ENCODE measurements around the gene NEAT1. TPM values are rescaled to one million over a fixed set of nuclear protein-coding genes. Genes with fewer than 3 reads are reported as not detected.
A peak's percentile ranks its signal among the peaks of the same experiment; 100 is the strongest.

Gene NEAT1
- total and polyA plus RNA-seq, 2 of the 8 experiments (the other 6 are each of a cell fraction or from before 2014, with no cell fraction given) = 2.4 to 10.7 TPM

- H3K14ac ChIP-seq (ENCODE audit: insufficient read length) = no peak overlapping the region
- peak overlapping the region; percentile 84; the same call in 1 of the 2 replicates for H2BK15ac ChIP-seq (ENCODE audit: low read length)
- peak overlapping the region; percentile 78 for H4K5ac ChIP-seq (ENCODE audit: insufficient read length, low read depth, low read length)
- POLR2A ChIA-PET (ENCODE audit: partially characterized antibody) = interaction anchor here (0.6 to 26.0 kb wide), 21 partner anchors 8 to 229 kb away, joined by 3 to 1447 read pairs (median 5); partner anchors contain the start of genes MALAT1, NEAT1 and SCYL1
- WGBS, 2 experiments (ENCODE audit: extremely low coverage in 1 of 2, insufficient coverage in 1 of 2, insufficient read length in 1 of 2, insufficient replicate concordance in 2 of 2, low coverage in 1 of 2, low lambda C conversion rate in 2 of 2, missing lambda C conversion rate in 1 of 2) = 14% methylated on average over 32 of the region's 60 CpGs; no CpG with 5 or more reads in 1 of the 2 experiments
- H3K27ac ChIP-seq (ENCODE audit: low read depth, low read length) = peak overlapping the region; percentile 90
- peak overlapping the region; percentile 97; the same call in 1 of the 2 replicates for H2BK12ac ChIP-seq (ENCODE audit: low read depth, low read length)
- DNase-seq (ENCODE audit: low read depth in 1 of 2, low spot score in 2 of 2) (peak in 1 of 2 experiments; percentile 91), FAIRE-seq (no peak)
- H3K9ac ChIP-seq (replicated peaks in 1 of 4; ENCODE audit: extremely low read depth in 1 of 4, low read depth in 3 of 4, low read length in 3 of 4) = peak overlapping the region; percentile 77 to 91 (median 82)
- H3K18ac ChIP-seq (ENCODE audit: extremely low read depth, low read length) = peak overlapping the region; percentile 95
- H3K27me3 ChIP-seq (replicated peaks in 1 of 4; ENCODE audit: control insufficient read depth in 3 of 4, extremely low read depth in 1 of 4, insufficient read depth in 3 of 4, low read length in 3 of 4) = no peaks in the 10 kb centered on the region
- H2AK5ac ChIP-seq (ENCODE audit: low read depth, low read length) = peak overlapping the region; percentile 98
- H3K79me2 ChIP-seq (ENCODE audit: control insufficient read depth in 1 of 2, insufficient read depth in 2 of 2, low read length in 2 of 2) = 0 out of 4 replicates have a peak, but pooled peaks cover 0 to 7% of the 10 kb centered on the region in 2 experiments
- H3K36me3 ChIP-seq (ENCODE audit: control insufficient read depth in 2 of 4, insufficient read depth in 4 of 4, low read length in 3 of 4) = no peaks in the 10 kb centered on the region
- peak overlapping the region; percentile 11; the same call in 1 of the 2 replicates for H2AFZ ChIP-seq (ENCODE audit: low read length)
- H4K91ac ChIP-seq (replicated peaks; ENCODE audit: insufficient read length, low read length) = peak overlapping the region; percentile 97
- H2BK20ac ChIP-seq (ENCODE audit: low read length) = 0 out of 2 replicates have a peak overlapping the region, but pooled peaks have one; percentile 56
- no peak overlapping the region for H2BK120ac ChIP-seq (replicated peaks; ENCODE audit: low read depth, low read length)
- H3K9me3 ChIP-seq (ENCODE audit: insufficient read depth in 2 of 2, low read depth in 1 of 2, low read length in 1 of 2) = no peaks in the 10 kb centered on the region
- CTCF ChIA-PET (ENCODE audit: partially characterized antibody) = interaction anchor here (0.5 to 26.0 kb wide), 13 partner anchors 7 to 140 kb away, joined by 3 to 809 read pairs (median 5); partner anchors contain the start of genes MALAT1 and NEAT1
- H3K79me1 ChIP-seq (ENCODE audit: low read depth, low read length) = peaks cover 3% of the 10 kb centered on the region; the same call in 1 of the 2 replicates
- peak overlapping the region; percentile 84 to 88 for H3K4me2 ChIP-seq (ENCODE audit: insufficient read depth in 1 of 2, low read depth in 2 of 2, low read length in 2 of 2)
- no peak overlapping the region for H3K23ac ChIP-seq (ENCODE audit: insufficient read length)
- H4K8ac ChIP-seq (ENCODE audit: extremely low read depth, insufficient read depth, low read length) = peak overlapping the region; percentile 97
- peak overlapping the region; percentile 80 for H3K4ac ChIP-seq (replicated peaks; ENCODE audit: insufficient read length, low read depth, low read length)
- no peaks in the 10 kb centered on the region for H4K20me1 ChIP-seq (replicated peaks in 1 of 2; ENCODE audit: control insufficient read depth in 1 of 2, insufficient read depth in 2 of 2, low read length in 2 of 2)
- H2BK5ac ChIP-seq (ENCODE audit: low read depth, low read length) = peak overlapping the region; percentile 95
- peak overlapping the region; percentile 88 for H3K56ac ChIP-seq (replicated peaks; ENCODE audit: insufficient read length, low read depth, low read length)
- peak overlapping the region; percentile 60 to 86 (median 74) for H3K4me3 ChIP-seq (ENCODE audit: extremely low read depth in 1 of 4, insufficient read depth in 2 of 4, low read depth in 3 of 4, low read length in 4 of 4)
- H3K4me1 ChIP-seq (replicated peaks in 1 of 4; ENCODE audit: control insufficient read depth in 3 of 4, insufficient read depth in 4 of 4, low read length in 3 of 4) = peaks cover 0 to 20% (median 16%) of the 10 kb centered on the region in 4 experiments; a peak in 5 of 7 replicates
- peaks cover 9% of the 10 kb centered on the region for H3K23me2 ChIP-seq (ENCODE audit: low read depth, low read length)
- TF ChIP-seq POLR2AphosphoS5 (IDR thresholded peaks at IDR 0.05; ENCODE audit: low read depth, low read length) = peak; percentile 87
- TF ChIP-seq YY1 (IDR thresholded peaks at IDR 0.05; ENCODE audit: low read depth, low read length) = no peak
- TF ChIP-seq RBBP5 (IDR thresholded peaks at IDR 0.05; ENCODE audit: borderline replicate concordance, low read depth, low read length) = peak; percentile 64
- peak; percentile 45 for TF ChIP-seq CREB1 (IDR thresholded peaks at IDR 0.05)
- peak; percentile 84 for TF ChIP-seq TAF1 (IDR thresholded peaks at IDR 0.05; ENCODE audit: low read depth, low read length)
- peak; percentile 53 for TF ChIP-seq KDM4A (IDR thresholded peaks at IDR 0.05; ENCODE audit: low read depth, low read length, severe bottlenecking)
- TF ChIP-seq KDM1A (IDR thresholded peaks at IDR 0.05; ENCODE audit: borderline replicate concordance, low read length) = no peak
- TF ChIP-seq SP2 (IDR thresholded peaks at IDR 0.05; ENCODE audit: low read length) = no peak
- peak; percentile 62; the same call in 1 of the 2 replicates for TF ChIP-seq JUN (IDR thresholded peaks at IDR 0.05; ENCODE audit: low read depth, low read length)
- TF ChIP-seq MAFK (IDR thresholded peaks at IDR 0.05; ENCODE audit: low read depth, low read length) = peak; percentile 44; the same call in 1 of the 2 replicates
- no peak for TF ChIP-seq EP300 (IDR thresholded peaks at IDR 0.05; ENCODE audit: borderline replicate concordance in 1 of 2, low read depth in 2 of 2, low read length in 2 of 2)
Measured at GRCh38 chr11:65477149-65477965, 54.8 kb downstream of the NEAT1 start.

All from H1 (cell line).